GM12878 (cell line): Measurements from ENCODE around the gene PEX6. TPM values are rescaled to one million over a fixed set of nuclear protein-coding genes. Genes with fewer than 3 reads are reported as not detected.
A peak's percentile ranks its signal among the peaks of the same experiment; 100 is the strongest.

Experiments
- ATAC-seq: fragments of 200-7000 bp; cut with Tn5 transposase; 3 replicates; pipeline ENCODE4 v1.9.1; 2020; ENCODE audit warnings: mild to moderate bottlenecking, moderate library complexity
- BruUV-seq: library from RNA; stranded (reverse); fragments of 400-500 nt; replicated peaks from 2 replicates; lab custom pipeline; 2021; lab: Mats Ljungman, UMichigan
- CTCF ChIA-PET: fragments of 300-600 bp; sonication (Branson Sonifier 250); formaldehyde crosslinking; extraction: SDS; loops from one replicate; lab custom pipeline; 2021; ENCODE audit warnings: inconsistent platforms; lab: Yijun Ruan, JAX
- POLR2A ChIA-PET: fragments of 350-600 bp; formaldehyde crosslinking; extraction: SDS; loops from one replicate; lab custom pipeline; 2021; ENCODE audit warnings: inconsistent platforms; lab: Charles Lee
- RAD21 ChIA-PET: fragments of 300-600 bp; sonication (Branson Sonifier 250); formaldehyde crosslinking; loops from one replicate; lab custom pipeline; 2023; ENCODE audit warnings: antibody characterized with exemption; ENCODE audit not compliant: unreplicated experiment; lab: Charles Lee
- SMC1A ChIA-PET: fragments of 300-600 bp; sonication (Branson Sonifier 250); formaldehyde crosslinking; loops from one replicate; lab custom pipeline; 2023; ENCODE audit not compliant: unreplicated experiment, uncharacterized antibody; lab: Charles Lee
- DNase-seq: peaks from one replicate; pipeline ENCODE4 v3.0.0-alpha.2; 2011; ENCODE audit warnings: low read depth, low spot score
- FAIRE-seq: peaks from 3 replicates; lab custom pipeline; 2011; peaks lifted over from hg19 to GRCh38; lab: Jason Lieb, UNC
- H2AFZ ChIP-seq: 2 replicates; pipeline ENCODE4 v1.6.0; 2011; ENCODE audit warnings: low read depth, low read length, control low read depth; ENCODE audit not compliant: control insufficient read depth
- H3K27ac ChIP-seq: 2 replicates; pipeline ENCODE4 v1.5.1; 2011; ENCODE audit warnings: control low read depth; ENCODE audit not compliant: control insufficient read depth, insufficient read depth
- H3K27me3 ChIP-seq, 2 experiments: replicated peaks in 1 of 2; 2 replicates each; pipeline versions ENCODE4 v1.6.0 to v1.6.1; 2011; ENCODE audit warnings: low read length in 1 of 2; ENCODE audit not compliant: control insufficient read depth in 2 of 2, insufficient read depth in 2 of 2
- H3K36me3 ChIP-seq, 2 experiments: 2 replicates each; pipeline ENCODE4 v1.5.1; 2011; ENCODE audit warnings: low read length in 1 of 2; ENCODE audit not compliant: control insufficient read depth in 2 of 2, insufficient read depth in 2 of 2
- H3K4me1 ChIP-seq: 2 replicates; pipeline ENCODE4 v1.6.1; 2011; ENCODE audit warnings: mild to moderate bottlenecking, low read length, moderate library complexity, mixed read lengths; ENCODE audit not compliant: control insufficient read depth, insufficient read depth
- H3K4me2 ChIP-seq: 2 replicates; pipeline ENCODE4 v1.6.0; 2011; ENCODE audit warnings: control low read depth; ENCODE audit not compliant: control insufficient read depth, insufficient read depth
- H3K4me3 ChIP-seq: fragments of 200-600 bp; sonication (generic); 2 replicates; pipeline ENCODE4 v1.5.1; 2016
- H3K79me2 ChIP-seq: 2 replicates; pipeline ENCODE4 v1.6.0; 2011; ENCODE audit warnings: low read length; ENCODE audit not compliant: control insufficient read depth, insufficient read depth
- H3K9ac ChIP-seq: 2 replicates; pipeline ENCODE4 v1.8.0; 2011; ENCODE audit warnings: low read length, control low read depth, mixed read lengths; ENCODE audit not compliant: control insufficient read depth, insufficient read depth
- H3K9me3 ChIP-seq: replicated peaks from 3 replicates; pipeline ENCODE4 v1.5.1; 2011; ENCODE audit warnings: mild to moderate bottlenecking, low read length; ENCODE audit not compliant: control insufficient read depth, insufficient read depth
- H4K20me1 ChIP-seq: 2 replicates; pipeline ENCODE4 v1.6.0; 2011; ENCODE audit not compliant: control insufficient read depth, insufficient read depth
- CHD4 ChIP-seq: fragments of 200-600 bp; sonication (generic); IDR thresholded peaks from 2 replicates; pipeline ENCODE4 v1.6.1; 2016; ENCODE audit warnings: mild to moderate bottlenecking
- KAT2A ChIP-seq: conservative IDR thresholded peaks from 2 replicates; pipeline ENCODE4 v1.6.1; 2011; ENCODE audit warnings: low read depth, low read length; ENCODE audit not compliant: control insufficient read depth
- NBN ChIP-seq: fragments of 450-650 bp; IDR thresholded peaks from 2 replicates; pipeline ENCODE4 v1.6.1; 2016
- NR2C1 ChIP-seq: fragments of 450-650 bp; IDR thresholded peaks from 2 replicates; pipeline ENCODE4 v1.6.1; 2017; ENCODE audit warnings: antibody characterized with exemption, mild to moderate bottlenecking, moderate library complexity
- POLR2A ChIP-seq: IDR thresholded peaks from 2 replicates; pipeline ENCODE4 v1.6.1; 2011; ENCODE audit warnings: low read depth, mild to moderate bottlenecking, low read length
- RCOR1 ChIP-seq: conservative IDR thresholded peaks from 2 replicates; pipeline ENCODE4 v1.6.1; 2012; ENCODE audit warnings: low read depth, low read length, improper control_type of control experiment
- TBL1XR1 ChIP-seq: IDR thresholded peaks from 2 replicates; pipeline ENCODE4 v1.6.1; 2012; ENCODE audit warnings: low read depth, low read length, improper control_type of control experiment
- ZNF384 ChIP-seq: IDR thresholded peaks from 2 replicates; pipeline ENCODE4 v1.6.1; 2012; ENCODE audit warnings: low read depth, mild to moderate bottlenecking, low read length, improper control_type of control experiment, borderline replicate concordance
- ZNF622 ChIP-seq: fragments of 450-650 bp; IDR thresholded peaks from 2 replicates; pipeline ENCODE4 v1.6.1; 2017; ENCODE audit warnings: mild to moderate bottlenecking, inconsistent platforms
- WGBS: methylation state at CpG from one replicate; pipeline ENCODE4 v1.1.6; 2016; ENCODE audit warnings: low lambda C conversion rate; ENCODE audit not compliant: insufficient replicate concordance, insufficient coverage; ENCODE audit errors: missing lambda C conversion rate; 5-methylcytosine and 5-hydroxymethylcytosine counted together
- in situ Hi-C: fragments of 300-500 bp; cut with MboI; formaldehyde crosslinking; loops from 9 replicates; pipeline ENCODE4 v1.14.3; 2018; ENCODE audit warnings: mixed read lengths
- intact Hi-C: fragments of 100-400 bp; cut with micrococcal nuclease; formaldehyde crosslinking; loops from one replicate; pipeline ENCODE4 v1.14.2; 2022; ENCODE audit not compliant: unreplicated experiment
- polyA plus RNA-seq, 11 experiments: library from polyadenylated mRNA; depleted of rRNA in 4 of 11; unstranded in 6 of 11; stranded (reverse) in 5 of 11; fragments of >200 nt; fragmentation: Nextera tagmentation in 4 of 11; fragmentation: Illumina TruSeq in 1 of 11; extraction: Ambion mirVana in 4 of 11; extraction: Trizol in 1 of 11; gene quantifications; 1 replicate in 1 of 11; 2 replicates in 10 of 11; pipeline versions ENCODE4 v1.2.1 to v1.2.3, GENCODE V29; 2011 to 2016; ENCODE audit warnings: inconsistent platforms in 2 of 11, missing spikeins in 2 of 11, low read depth in 1 of 11
- total RNA-seq, 4 experiments: library from RNA; depleted of rRNA in 3 of 4; stranded (reverse); fragments of >200 nt in 3 of 4; fragmentation: Illumina TruSeq in 1 of 4; extraction: Trizol in 1 of 4; gene quantifications; 2 replicates each; pipeline versions ENCODE4 v1.2.1 to v1.2.3, GENCODE V29; 2013 to 2021

The PEX6 gene
- total and polyA plus RNA-seq, 10 of the 15 experiments (the other 5 are each of a cell fraction or from before 2014, with no cell fraction given) = 0.39 to 21.1 (median 7.8) TPM

- no peak for TF ChIP-seq CHD4
- TF ChIP-seq ZNF622 = no peak
- TF ChIP-seq KAT2A = no peak
- no peak for TF ChIP-seq RCOR1
- no peak for TF ChIP-seq TBL1XR1
- no peak for TF ChIP-seq NBN
- no peak for TF ChIP-seq ZNF384
These were observed 39.8 kb downstream of the PEX6 start (continued) for GRCh38 chr6:42938987-42939809.

- no peak for FAIRE-seq
- intact Hi-C loops = no loop called here
- no peaks in the 10 kb centered on the region for H3K27me3 ChIP-seq
- SMC1A ChIA-PET = interaction anchor here (0.5 to 1.0 kb wide), 2 partner anchors 34 to 63 kb away, joined by 3 read pairs; no protein-coding TSS in a partner anchor
- no peak overlapping the region for H2AFZ ChIP-seq
- H3K79me2 ChIP-seq = peaks cover 21% of the 10 kb centered on the region
- H3K4me2 ChIP-seq = no peak overlapping the region
- peaks cover 20% of the 10 kb centered on the region for H3K4me1 ChIP-seq
- in situ Hi-C loops = no loop called here
- TF ChIP-seq NR2C1 (no peak), POLR2A (peak; percentile 45; the same call in 1 of the 2 replicates)
- TF ChIP-seq, all 136 proteins: peak for 1
- Histone ChIP-seq H3K36me3 (peaks cover 41 to 45% of the 10 kb centered on the region in 2 experiments), H3K4me3 (no peak overlapping the region), H3K9me3 (no peaks in the 10 kb centered on the region), H3K9ac (no peak overlapping the region), H4K20me1 (peaks cover 12% of the 10 kb centered on the region), H3K27ac (no peak overlapping the region)
- ChIA-PET RAD21 (no interaction called here), POLR2A (no interaction called here), CTCF (interaction anchor here (1.2 kb wide), 1 partner anchor 205 kb away, joined by 3 read pairs; no protein-coding TSS in a partner anchor)
- BruUV-seq = no TSS peak
- 85% methylated on average over 5 of the region's 5 CpGs for WGBS
- DNase-seq (no peak), ATAC-seq (no peak)
These were observed 40.6 kb downstream of the PEX6 start for GRCh38 chr6:42938428-42938796.
